NCI-H1436 (cell line): ENCODE data around the gene GADL1.

Experiments used
- DNase-seq: peaks from one replicate; lab custom pipeline; 2025; lab: John Stamatoyannopoulos, UW

The GADL1 gene, protein sequence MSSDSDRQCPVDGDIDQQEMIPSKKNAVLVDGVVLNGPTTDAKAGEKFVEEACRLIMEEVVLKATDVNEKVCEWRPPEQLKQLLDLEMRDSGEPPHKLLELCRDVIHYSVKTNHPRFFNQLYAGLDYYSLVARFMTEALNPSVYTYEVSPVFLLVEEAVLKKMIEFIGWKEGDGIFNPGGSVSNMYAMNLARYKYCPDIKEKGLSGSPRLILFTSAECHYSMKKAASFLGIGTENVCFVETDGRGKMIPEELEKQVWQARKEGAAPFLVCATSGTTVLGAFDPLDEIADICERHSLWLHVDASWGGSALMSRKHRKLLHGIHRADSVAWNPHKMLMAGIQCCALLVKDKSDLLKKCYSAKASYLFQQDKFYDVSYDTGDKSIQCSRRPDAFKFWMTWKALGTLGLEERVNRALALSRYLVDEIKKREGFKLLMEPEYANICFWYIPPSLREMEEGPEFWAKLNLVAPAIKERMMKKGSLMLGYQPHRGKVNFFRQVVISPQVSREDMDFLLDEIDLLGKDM

DNA sequence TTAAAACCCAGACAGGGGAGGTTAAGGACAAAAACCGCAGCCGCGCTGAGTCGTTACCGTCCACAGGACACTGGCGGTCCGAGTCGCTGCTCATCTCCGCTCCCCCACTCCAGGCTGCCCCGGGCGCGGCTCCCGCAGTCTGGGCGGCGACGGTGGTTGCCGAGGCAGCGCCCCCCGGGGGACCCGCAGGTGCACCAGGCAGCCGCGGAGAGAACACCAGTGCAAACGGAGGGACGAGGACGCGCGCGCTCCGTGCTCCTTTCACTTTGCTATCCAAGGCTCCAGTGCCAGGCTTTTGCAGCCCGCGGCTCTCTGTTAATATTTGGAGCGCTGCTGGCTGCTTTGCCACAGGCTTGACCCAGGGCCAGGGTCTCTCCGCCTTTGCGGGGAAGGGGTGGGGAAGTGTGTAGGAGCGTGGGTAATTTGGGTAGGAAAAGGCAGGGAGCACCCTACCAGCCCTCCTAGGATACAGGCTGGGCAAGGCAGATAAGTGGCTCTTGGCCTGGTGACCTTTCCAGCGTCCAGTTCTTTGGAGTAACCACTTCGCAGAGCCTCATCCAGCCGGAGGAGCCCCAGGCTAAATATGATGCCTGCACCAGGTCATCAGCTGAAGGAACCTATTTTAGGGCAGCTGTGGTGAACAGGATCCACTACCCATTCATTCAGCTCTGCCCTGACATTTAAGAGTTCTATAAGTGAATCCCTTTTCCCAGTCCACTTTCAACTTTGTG lies at the start of gene GADL1:
Gene GADL1, minus strand, starts transcription at position 141 of the 731 bp plus-strand sequence. Its CDS starts 47 bp downstream, at position 94.
- DNase-seq, result peak; percentile 44

DNA sequence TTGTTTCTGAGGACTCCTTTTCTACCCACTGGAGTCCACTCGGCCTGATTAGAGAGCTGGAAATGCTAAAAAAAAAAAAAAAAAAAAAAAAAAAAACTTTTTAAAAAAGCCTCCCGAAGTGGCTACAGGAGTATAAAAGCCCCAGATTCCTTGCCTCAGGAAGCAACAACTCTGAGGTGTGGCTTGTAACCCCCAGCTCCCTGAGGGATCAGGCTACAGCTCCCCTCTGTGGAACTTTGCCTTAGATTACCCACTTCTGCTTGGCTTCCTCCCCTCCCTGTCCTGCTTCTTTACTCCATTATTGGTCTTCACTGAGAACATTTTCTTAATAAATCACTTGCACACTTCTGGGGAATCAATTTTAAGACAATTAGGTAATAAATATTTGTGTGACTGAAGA lies 49.7 kb upstream of the GADL1 start:
- DNase-seq, result no peak

DNA sequence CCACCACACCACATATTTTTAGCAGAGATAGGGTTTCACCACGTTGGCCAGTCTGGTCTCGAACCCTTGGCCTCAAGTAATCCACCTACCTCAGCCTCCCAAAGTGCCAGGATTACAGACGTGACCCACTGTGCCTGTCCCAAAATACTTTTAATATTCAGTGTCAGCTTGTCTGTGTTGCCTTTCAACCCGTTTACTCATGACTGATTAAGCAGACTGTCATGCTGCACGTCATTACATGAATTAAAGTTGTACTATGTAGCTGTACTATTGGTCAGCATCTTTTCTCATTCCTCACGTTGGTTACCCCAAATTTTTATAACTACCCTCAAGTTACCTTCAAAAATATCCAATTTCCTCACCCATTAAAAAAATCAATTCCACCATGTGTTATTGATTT lies 48.7 kb upstream of the GADL1 start:
- no peak for DNase-seq

DNA sequence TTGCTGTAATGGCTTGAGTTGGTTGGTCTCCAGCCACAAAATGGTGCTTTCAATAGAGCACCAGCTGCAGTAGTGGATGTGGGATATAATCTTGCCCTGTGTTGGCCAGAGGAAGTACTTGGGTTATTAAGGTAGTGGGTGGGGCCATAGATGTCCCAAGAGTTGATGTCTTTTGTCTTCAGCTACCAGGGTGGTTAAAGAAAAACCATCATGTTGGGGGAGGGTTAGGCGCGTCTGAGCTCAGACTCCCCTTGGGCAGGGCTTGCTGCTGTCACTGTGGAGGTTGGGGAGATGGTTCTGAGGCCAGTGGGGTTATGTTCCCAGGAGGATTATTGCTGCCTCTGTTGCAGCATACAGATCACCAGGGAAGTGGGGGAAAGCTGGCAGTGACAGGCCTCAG lies 46.9 kb upstream of the GADL1 start:
- no peak for DNase-seq

DNA sequence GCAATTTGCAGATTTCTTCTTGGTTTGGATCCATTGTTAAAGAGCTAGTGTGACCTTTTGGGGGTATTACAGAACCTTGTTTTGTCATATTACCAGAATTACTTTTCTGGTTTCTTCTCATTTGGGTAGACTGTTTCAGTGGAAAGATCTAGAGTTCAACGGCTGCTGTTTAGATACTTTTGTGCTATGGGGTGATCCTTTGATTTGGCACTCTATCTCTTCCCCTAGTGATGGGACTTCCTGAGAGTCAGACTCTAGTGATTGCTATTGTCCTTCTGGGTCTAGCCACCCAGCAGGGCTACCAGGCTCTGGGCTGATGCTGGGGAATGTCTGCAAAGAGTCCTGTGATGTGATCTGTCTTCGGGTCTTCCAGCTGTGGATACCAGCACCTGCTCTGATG lies 46.3 kb upstream of the GADL1 start:
- DNase-seq, result no peak

DNA sequence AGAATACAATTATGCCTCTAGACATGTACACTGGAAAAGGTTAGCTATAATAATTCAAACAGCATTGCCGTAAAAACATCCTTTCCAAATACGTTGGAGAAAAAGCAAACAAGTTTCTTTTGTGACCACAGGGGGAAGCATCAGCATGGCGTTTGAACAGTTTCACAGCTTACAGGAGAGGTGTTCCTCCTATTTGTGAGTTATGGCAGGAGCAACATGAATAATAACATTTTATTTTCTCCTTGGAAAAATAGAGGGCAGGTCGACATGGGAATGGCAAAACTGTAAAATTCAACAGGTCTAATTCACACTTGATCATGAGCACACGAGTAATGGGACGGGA lies 39.7 kb upstream of the GADL1 start:
- DNase-seq, result no peak

DNA sequence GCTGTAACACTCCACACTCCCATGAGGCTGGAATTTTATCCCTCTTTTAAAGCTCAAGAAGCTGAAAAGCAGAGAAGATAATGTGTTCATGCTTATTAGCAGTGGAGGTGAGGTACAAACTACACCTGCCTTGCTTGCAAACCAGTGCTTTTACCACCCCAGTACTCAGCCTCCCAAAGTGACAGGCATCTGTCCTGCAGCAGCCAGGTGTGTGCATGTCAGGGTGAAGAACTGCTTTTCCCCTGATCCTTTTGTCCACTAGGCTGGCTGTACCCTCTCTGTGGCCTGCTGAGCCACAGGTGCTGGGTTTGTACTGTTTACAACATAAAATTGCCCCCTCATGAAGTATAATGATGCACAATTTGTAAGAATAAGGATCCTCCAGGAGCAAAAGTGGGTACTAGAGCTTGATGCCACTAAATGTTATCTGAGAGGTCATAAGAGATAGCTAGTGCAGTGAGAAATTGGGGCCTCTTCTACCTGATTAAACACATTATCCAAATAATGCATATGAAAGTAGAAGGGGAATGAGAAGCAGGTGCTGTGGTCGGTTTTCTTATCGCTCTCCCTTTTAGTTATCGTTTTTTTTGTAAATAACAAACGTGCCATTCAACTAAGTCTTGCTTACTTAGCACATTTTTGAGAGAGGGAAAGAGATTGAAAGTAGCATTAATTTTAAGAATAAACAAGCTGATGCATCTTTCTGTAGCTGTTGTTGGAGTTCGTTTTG lies 39.2 kb upstream of the GADL1 start:
- no peak for DNase-seq

DNA sequence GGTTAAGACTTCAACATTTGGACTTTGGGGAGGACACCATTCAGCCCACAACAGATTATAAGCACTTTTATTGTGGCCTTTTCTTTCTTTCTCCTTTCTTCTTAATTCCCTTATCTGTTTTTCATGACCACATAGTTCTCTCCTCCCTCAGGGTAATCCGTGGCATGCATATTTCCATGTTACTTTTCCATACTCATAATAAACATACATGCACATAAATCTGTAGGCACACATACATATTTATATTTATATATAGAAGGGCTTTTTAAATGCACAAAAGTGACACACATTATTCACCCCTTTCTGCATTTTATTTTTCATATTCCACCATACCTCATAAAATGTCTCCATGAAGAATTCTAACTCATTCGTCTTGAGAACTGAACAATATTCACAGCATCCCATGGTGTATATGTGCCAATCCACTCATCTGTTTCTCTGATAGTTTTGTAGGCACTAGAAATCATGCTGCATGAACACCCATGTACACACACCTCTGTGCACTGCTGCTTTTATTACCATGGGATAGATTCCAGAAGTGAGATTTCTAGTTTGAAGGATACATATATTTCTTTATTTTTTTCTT lies 38.1 kb upstream of the GADL1 start:
- no peak for DNase-seq

DNA sequence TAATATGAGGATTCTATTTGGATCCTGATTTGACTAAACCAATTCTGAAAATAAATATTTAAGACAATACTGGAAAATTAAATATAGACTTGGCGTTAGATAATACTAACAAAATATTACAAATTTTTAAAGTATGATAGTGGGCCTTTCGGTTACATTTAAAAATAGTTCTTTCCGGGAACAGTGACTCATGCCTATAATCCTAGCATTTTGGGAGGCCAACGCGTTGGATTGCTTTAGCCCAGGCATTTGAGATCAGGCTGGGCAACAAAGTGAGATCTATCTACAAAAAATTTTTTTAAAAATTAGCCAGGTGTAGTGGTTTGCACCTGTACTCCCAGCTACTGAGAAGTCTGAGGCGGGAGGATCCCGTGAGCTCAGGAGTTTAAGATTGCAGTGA lies 30.3 kb upstream of the GADL1 start:
- no peak for DNase-seq

DNA sequence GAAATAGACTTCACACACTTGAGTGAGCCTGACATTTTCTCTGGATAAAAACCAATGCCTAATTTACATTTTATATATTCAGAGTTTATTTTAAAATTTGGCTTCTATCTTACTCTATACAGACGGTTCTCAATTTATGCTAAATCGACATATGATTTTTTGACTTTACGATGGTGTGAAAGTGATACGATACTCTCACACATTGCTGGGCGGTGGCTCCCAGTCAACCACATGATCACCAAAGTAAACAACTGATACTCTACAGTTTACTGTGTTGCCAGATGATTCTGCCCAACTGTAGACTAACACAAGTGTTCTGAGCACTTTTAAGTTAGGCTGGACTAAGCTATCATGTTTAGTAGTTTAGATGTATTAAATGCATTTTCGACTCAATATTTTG lies 25.1 kb upstream of the GADL1 start:
- no peak for DNase-seq

DNA sequence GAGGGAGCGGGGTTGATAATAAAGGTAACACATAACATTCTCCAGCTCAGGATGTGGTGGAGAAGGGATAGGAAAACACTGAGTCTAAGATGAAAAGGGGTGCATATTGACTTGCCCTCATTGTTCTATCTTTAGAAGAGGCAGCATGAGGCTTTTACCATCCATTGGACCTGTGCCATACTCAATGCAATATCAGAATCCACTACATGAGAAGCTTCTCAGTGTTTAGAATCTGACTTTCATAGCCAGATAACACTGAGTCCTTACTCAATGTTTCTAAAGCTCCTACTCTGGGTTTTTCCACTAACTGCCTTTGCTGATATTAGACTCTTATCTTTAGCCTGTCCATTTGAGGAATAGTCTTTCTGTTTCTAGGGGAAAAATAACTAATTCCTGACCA lies 24.3 kb upstream of the GADL1 start:
- no peak for DNase-seq

DNA sequence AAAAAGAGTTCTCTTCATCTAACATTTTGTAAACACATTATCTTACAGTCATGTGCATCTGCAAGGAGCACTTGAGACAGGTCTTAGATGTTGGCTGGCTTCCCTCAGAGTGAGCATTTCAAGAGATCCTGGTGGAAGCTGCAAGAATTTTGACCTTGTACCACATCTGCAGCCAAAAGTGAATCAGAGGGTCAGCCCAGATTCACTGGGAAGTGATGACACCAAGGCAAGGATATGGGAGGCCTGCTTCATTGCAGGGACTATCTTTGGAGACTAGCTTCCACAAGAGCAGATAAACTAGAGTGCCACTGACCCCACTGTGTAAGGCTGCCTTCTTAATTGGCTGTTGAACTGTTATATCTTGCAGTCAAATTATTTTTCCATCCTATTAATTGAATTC lies 21.3 kb upstream of the GADL1 start:
- no peak for DNase-seq

DNA sequence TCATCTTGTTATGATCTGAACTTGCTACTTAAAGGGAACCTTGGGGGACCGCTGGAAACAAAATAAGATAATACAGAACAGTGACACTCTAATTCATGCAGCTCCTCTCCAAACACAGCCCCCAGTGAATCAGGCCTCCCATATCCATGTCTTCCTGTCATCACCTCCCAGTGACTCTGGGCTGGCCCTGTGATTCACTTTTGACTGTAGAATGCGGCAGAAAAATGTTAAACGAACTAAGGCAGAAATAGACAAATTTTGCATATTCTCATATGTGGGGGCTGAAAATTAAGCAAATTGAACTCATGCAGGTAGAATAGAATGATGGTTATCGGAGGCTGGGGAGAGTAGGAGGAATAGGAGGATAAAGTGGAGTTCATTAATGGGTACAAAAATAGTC lies 20.2 kb upstream of the GADL1 start:
- DNase-seq, result no peak

DNA sequence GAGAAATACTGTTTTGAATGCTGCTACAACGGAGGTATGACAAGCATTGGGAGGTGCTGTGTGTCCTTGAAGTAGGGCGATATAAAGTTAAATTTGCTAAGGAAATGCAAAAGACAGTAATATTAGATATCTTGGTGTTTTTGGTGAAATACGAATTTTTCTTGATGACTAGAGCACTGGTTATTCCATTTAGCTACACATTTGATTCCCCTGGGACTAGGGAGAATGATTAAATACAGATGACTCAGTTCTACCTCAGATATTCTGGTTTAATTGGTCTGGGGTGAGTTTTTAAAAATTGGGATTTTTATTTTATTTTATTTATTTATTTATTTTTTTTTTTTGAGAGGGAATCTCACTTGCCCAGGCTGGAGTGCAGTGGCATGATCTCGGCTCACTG lies 18.7 kb upstream of the GADL1 start:
- DNase-seq, result no peak

DNA sequence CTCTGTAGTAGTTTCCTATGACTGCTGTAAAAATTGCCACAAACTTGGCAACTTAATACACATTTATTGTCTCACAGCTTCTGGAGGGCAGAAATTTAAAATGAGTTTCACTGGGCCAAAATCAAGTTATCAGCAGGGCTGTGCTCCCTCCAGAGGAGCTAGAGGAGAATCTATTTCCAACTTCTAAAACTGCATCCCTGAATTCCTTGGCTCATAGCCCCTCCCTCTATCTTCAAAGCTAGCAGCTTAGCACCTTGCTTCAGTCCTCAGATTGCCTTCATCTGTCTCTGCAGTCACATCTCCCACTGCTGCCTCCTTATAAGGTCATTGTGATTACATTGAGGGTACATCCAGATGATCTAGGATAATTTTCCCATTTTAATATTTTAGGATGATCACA lies 17.8 kb upstream of the GADL1 start:
- no peak for DNase-seq

DNA sequence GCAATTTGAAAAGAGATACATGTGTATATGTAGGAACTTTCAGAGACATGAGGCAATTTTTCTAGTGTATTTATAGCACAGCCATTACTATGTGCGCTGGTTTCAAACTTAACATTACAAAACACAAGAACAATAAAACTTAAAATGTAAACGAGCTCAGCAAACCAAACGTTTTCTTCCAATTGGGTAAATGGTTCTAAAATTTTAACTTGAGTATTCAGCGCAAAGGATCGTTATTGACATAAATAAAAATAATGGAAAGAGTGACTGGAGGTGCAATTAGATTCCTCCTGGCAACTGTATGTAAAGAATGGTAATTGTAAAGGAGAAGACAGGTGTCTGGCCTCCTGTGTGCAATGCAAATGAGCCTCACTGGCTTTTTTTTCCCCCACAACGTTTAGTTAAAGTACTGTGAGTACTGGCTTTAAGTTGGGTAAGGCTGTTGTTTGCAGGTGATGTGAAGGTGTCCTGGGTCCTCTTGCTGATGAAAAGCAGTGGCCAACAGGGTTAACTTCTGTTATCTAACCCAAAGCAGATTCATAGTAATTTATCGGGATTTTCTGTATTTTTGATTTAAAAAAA lies 14.1 kb upstream of the GADL1 start:
- DNase-seq, result peak; percentile 32

DNA sequence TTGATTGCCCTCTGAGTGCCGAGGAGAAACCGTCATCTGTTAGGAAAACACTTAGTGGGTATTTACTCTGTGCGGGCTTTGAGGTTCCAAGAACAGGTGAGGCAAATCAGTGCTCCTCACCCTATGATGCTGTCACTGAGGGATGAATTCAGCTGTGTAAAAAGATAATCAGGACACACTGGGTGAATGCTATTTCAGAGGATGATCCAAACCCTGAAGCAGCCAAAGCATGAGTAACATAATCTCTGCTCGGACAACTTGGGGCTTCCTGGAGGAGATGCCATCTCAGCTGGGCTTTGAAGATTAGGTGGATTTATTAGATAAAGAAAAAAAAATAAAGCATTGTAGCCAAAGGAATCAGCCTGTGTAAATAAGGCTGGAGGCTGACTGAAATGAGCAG lies 10.5 kb upstream of the GADL1 start:
- no peak for DNase-seq

DNA sequence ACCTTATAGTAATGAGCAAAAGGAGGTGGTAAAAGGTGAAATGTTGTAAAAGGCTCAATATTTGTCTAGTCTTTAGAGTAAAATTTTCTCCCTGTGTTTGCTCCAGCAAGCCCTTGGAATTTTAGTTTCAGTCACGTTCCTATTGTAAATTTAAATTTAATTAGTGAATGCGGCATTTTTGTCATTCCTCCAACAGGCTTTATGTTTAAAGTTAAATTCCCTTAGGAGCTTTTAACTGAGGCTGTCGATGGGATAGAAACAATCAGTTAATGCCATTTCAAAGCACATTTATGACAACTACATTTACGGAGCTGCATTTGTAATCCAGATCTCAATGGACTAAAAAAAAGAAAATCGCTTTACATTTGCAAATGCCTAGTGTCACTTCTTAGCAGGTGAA lies 868 bp upstream of the GADL1 start:
- no peak for DNase-seq

DNA sequence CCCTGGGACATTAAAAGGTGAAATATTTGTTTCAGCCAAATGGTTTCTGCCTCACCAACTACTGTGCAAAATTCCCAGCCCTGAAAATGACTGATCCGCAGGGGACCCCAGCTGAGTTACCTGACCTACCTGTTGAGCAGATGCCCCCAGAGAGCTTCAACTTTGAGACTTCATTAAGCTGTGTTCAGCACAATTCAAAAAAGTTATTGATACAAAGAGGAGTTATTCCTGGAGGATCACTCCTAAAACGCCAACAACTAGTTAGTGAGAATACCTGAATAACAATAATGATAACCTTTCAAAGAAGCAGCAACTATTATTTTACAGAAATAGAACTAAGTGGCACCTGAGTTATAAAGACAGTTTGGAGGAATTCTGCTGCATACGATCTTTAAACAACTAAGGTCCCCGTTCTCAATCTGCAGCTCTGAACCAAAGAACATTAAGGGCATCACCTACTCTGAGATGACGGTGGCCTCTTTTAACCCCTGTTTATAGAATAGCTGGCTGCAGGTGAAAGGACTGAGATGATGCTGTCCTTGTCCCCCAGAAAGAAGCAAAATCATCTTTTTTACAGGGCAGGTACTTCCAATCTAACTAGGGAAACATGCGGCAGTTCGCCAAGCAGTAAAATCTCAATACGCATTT lies 659 bp downstream of the GADL1 start:
- no peak for DNase-seq

DNA sequence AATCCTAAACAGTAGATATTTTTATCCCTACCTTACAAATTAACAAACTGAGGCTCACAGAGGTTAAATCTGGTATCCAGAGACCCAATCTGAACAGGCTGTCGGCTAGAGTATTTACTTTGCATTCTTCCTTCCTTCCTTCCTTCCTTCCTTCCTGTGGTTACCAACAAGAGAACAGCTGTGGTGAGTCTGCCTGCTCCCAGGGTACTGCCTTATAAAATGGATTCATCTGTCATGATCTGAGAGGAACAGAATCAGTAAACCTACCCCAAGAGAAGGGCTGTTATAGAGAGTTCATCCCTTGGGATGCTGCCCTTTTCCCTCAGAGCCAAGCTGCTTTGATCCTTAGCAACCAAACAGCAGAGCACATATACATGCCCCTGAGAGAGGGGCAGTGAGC lies 3.6 kb downstream of the GADL1 start:
- DNase-seq, result no peak

DNA sequence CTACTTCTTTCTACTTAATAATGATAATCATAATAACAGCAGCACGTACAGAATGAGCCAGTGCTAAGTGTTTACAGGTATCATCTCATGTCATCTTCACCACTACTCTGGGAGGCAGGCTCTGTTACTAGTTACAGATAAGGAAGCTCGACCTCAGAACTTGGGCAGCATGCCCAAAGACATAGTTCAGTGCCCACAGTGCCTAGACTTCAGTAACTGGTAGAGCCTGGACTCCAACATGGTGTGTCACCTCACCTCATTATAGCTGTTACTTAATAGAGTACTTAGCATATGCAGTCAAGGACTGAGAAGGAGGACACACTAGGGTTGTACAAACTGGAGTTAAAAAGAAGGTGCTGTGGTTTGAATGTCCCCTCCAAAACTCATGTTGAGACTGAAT lies 7.6 kb downstream of the GADL1 start:
- DNase-seq, result no peak

DNA sequence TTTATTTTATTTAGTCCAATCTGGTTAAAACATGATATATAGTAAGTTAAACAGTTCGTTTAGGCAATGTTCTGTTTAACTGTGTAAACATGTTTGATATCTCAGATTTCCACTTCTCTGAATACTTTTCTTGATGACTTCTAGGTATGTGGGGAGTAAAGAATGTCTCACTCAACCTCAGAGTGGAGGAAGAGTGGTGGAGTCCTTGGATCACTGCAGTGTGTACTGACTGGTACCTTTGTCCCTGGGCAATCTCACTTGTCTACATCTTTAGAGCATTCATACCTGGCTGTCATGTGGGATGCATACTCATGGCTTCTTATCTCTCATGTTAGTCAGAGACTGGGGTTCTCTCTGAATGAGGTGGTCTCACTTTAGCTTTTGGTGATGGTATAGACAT lies 15.6 kb downstream of the GADL1 start:
- DNase-seq, result no peak
